Measurements from ENCODE around the gene NUTF2. TPM values are rescaled to one million over a fixed set of nuclear protein-coding genes. Genes with fewer than 3 reads are reported as not detected.
A peak's percentile ranks its signal among the peaks of the same experiment; 100 is the strongest.

NUTF2 gene
- total and polyA plus RNA-seq, 2 of the 8 experiments (the other 6 are each of a cell fraction or from before 2014, with no cell fraction given) = 219 to 377 TPM

DNA sequence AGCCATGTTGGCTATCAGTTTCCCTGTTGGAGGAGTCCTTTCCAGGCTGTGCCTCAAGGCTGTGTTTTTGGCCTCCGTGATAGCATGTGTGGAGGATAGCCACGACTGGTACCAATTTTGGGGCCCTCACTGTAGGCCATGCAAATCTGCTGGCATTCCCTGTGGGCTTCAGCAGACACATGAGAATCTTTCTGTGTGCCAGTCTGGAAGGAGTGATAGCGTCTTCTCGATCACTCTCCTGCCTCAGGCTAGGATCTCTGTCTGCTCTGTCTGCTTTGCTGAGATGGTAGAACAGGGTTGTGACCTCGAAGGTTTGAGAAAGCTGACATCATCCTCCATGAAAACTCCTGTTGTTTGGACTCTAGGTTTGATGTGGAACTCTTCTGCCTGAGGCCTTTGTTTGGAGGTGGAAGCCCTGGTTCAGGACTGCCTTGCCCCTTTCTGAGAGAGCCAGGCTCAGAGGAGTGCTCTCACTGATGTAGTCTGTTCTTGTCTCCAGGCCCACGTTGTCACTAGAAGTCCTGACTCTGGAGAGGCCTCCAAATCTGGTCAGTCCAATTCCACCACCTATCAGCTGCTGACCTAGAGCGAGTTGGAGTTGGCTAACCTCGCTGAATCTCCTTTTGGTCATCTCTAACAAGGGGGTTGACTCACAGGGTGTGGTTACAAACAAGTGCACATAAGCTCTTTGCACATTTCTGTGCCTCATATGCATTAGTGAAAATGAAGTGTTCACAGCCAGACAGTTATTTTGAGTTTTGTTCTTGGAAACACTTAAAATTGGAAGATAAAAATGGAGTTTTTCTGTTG, 14.1 kb downstream of the NUTF2 start:
- no peak overlapping the region for H3K14ac ChIP-seq (ENCODE audit: insufficient read length)
- H3K9me3 ChIP-seq (ENCODE audit: insufficient read depth in 2 of 2, low read depth in 1 of 2, low read length in 1 of 2) = no peaks in the 10 kb centered on the region
- H2BK5ac ChIP-seq (ENCODE audit: low read depth, low read length) = no peak overlapping the region
- H2BK15ac ChIP-seq (ENCODE audit: low read length) = no peak overlapping the region
- no peak overlapping the region for H3K4me3 ChIP-seq (ENCODE audit: extremely low read depth in 1 of 4, insufficient read depth in 2 of 4, low read depth in 3 of 4, low read length in 4 of 4)
- H3K4me1 ChIP-seq (replicated peaks in 1 of 4; ENCODE audit: control insufficient read depth in 3 of 4, insufficient read depth in 4 of 4, low read length in 3 of 4) = peaks cover 8 to 19% (median 12%) of the 10 kb centered on the region in 4 experiments
- no peak overlapping the region for H3K56ac ChIP-seq (replicated peaks; ENCODE audit: insufficient read length, low read depth, low read length)
- H2BK20ac ChIP-seq (ENCODE audit: low read length) = no peak overlapping the region
- no peaks in the 10 kb centered on the region for H3K23me2 ChIP-seq (ENCODE audit: low read depth, low read length)
- no peak for TF ChIP-seq BRCA1 (IDR thresholded peaks at IDR 0.05; ENCODE audit: low read depth, low read length)
- no peak overlapping the region for H3K23ac ChIP-seq (ENCODE audit: insufficient read length)
- H2BK12ac ChIP-seq (ENCODE audit: low read depth, low read length) = peak overlapping the region; percentile 23; the same call in 1 of the 2 replicates
- no peak overlapping the region for H3K27ac ChIP-seq (ENCODE audit: low read depth, low read length)
- FAIRE-seq = no peak
- no peak overlapping the region for H4K5ac ChIP-seq (ENCODE audit: insufficient read length, low read depth, low read length)
- no peak overlapping the region for H2AFZ ChIP-seq (ENCODE audit: low read length)
- no peak overlapping the region for H3K4me2 ChIP-seq (ENCODE audit: insufficient read depth in 1 of 2, low read depth in 2 of 2, low read length in 2 of 2)
- H2AK5ac ChIP-seq (ENCODE audit: low read depth, low read length) = no peak overlapping the region
- POLR2A ChIA-PET (ENCODE audit: partially characterized antibody) = interaction anchor here (0.7 to 7.0 kb wide), 6 partner anchors 9 to 22 kb away, joined by 3 to 100 read pairs (median 6); partner anchors contain the start of genes CENPT, EDC4 and NUTF2
- 90% methylated on average over 8 of the region's 8 CpGs; no CpG with 5 or more reads in 1 of the 2 experiments for WGBS, 2 experiments (ENCODE audit: extremely low coverage in 1 of 2, insufficient coverage in 1 of 2, insufficient read length in 1 of 2, insufficient replicate concordance in 2 of 2, low coverage in 1 of 2, low lambda C conversion rate in 2 of 2, missing lambda C conversion rate in 1 of 2)
- peaks cover 32 to 54% of the 10 kb centered on the region in 2 experiments for H4K20me1 ChIP-seq (replicated peaks in 1 of 2; ENCODE audit: control insufficient read depth in 1 of 2, insufficient read depth in 2 of 2, low read length in 2 of 2)
- no peak for DNase-seq (ENCODE audit: low read depth in 1 of 2, low spot score in 2 of 2)
- H4K91ac ChIP-seq (replicated peaks; ENCODE audit: insufficient read length, low read length) = no peak overlapping the region
- H3K79me2 ChIP-seq (ENCODE audit: control insufficient read depth in 1 of 2, insufficient read depth in 2 of 2, low read length in 2 of 2) = peaks cover 23 to 80% of the 10 kb centered on the region in 2 experiments
- H3K27me3 ChIP-seq (replicated peaks in 1 of 4; ENCODE audit: control insufficient read depth in 3 of 4, extremely low read depth in 1 of 4, insufficient read depth in 3 of 4, low read length in 3 of 4) = no peaks in the 10 kb centered on the region
- peaks cover 0 to 19% (median 6%) of the 10 kb centered on the region in 4 experiments; a peak in 5 of 8 replicates for H3K36me3 ChIP-seq (ENCODE audit: control insufficient read depth in 2 of 4, insufficient read depth in 4 of 4, low read length in 3 of 4)
- H3K18ac ChIP-seq (ENCODE audit: extremely low read depth, low read length) = no peak overlapping the region
- H3K4ac ChIP-seq (replicated peaks; ENCODE audit: insufficient read length, low read depth, low read length) = no peak overlapping the region
- CTCF ChIA-PET (ENCODE audit: partially characterized antibody) = interaction anchor here (0.9 to 12.2 kb wide), 7 partner anchors 13 to 339 kb away, joined by 3 to 123 read pairs (median 7); partner anchors contain the start of genes CENPT and NUTF2
- no peak overlapping the region for H3K9ac ChIP-seq (replicated peaks in 1 of 4; ENCODE audit: extremely low read depth in 1 of 4, low read depth in 3 of 4, low read length in 3 of 4)
- H2BK120ac ChIP-seq (replicated peaks; ENCODE audit: low read depth, low read length) = no peak overlapping the region
- H3K79me1 ChIP-seq (ENCODE audit: low read depth, low read length) = peaks cover 49% of the 10 kb centered on the region
- no peak overlapping the region for H4K8ac ChIP-seq (ENCODE audit: extremely low read depth, insufficient read depth, low read length)
